Heart left ventricle (tissue), 16 donors: ENCODE data around the gene ELMO3. TPM values are rescaled to one million over a fixed set of nuclear protein-coding genes. Genes with fewer than 3 reads are reported as not detected.

Source experiments
- ATAC-seq, 4 donors: fragments of 200-7000 bp; cut with Tn5 transposase; one replicate each; pipeline ENCODE4 v1.9.1; 2020 to 2022; ENCODE audit warnings: moderate library complexity in 4 of 4, mild to moderate bottlenecking in 3 of 4, moderate number of reproducible peaks in 1 of 4
- DNase-seq, 5 donors: peaks; one replicate each; pipeline ENCODE4 v3.0.0-alpha.2; 2020
- H3K27ac ChIP-seq, 12 donors: fragments of 200-600 bp; sonication (generic) in 4 of 12; one replicate each; pipeline versions ENCODE4 v1.5.0 to v1.8.0; 2016 to 2022; ENCODE audit warnings: mild to moderate bottlenecking in 2 of 12
- H3K27me3 ChIP-seq, 9 donors: fragments of 200-600 bp; sonication (generic) in 2 of 9; one replicate each; pipeline versions ENCODE4 v1.5.1 to v1.8.0; 2016 to 2022; ENCODE audit warnings: mild to moderate bottlenecking in 3 of 9
- H3K36me3 ChIP-seq, 9 donors: fragments of 200-600 bp; sonication (generic) in 2 of 9; one replicate each; pipeline versions ENCODE4 v1.5.0 to v1.8.0; 2018 to 2022; ENCODE audit warnings: mild to moderate bottlenecking in 2 of 9
- H3K4me1 ChIP-seq, 12 donors: fragments of 200-600 bp; sonication (generic) in 4 of 12; one replicate each; pipeline versions ENCODE4 v1.5.0 to v1.8.0; 2016 to 2022; ENCODE audit warnings: mild to moderate bottlenecking in 3 of 12
- H3K4me3 ChIP-seq, 12 donors: fragments of 200-600 bp; sonication (generic) in 4 of 12; one replicate each; pipeline versions ENCODE4 v1.5.0 to v1.8.0; 2017 to 2022; ENCODE audit warnings: mild to moderate bottlenecking in 9 of 12, moderate library complexity in 4 of 12
- H3K9me3 ChIP-seq, 12 donors: fragments of 200-600 bp; sonication (generic) in 4 of 12; one replicate each; pipeline versions ENCODE4 v1.5.0 to v1.8.0; 2016 to 2022; ENCODE audit warnings: mild to moderate bottlenecking in 1 of 12
- POLR2A ChIP-seq, 2 donors: fragments of 450-650 bp; IDR thresholded peaks; one replicate each; pipeline ENCODE4 v1.6.1; 2017; ENCODE audit warnings: antibody characterized with exemption in 2 of 2, mild to moderate bottlenecking in 2 of 2, moderate library complexity in 2 of 2
- WGBS, 4 donors: extraction: QIAGEN DNeasy Blood & Tissue Kit in 2 of 4; methylation state at CpG; one replicate each; pipeline versions ENCODE4 v1.1.5 to v1.1.7; 2013 to 2018; 5-methylcytosine and 5-hydroxymethylcytosine counted together
- intact Hi-C, 10 donors: fragments of 100-400 bp; cut with DNase I; formaldehyde crosslinking; loops; one replicate each; pipeline versions ENCODE4 v1.11.1 to v1.14.2; 2022
- polyA plus RNA-seq, 2 donors: library from polyadenylated mRNA; stranded (reverse); fragments of 200-250 nt; gene quantifications; one replicate each; pipeline ENCODE4 v1.2.3, GENCODE V29; 2013
- total RNA-seq, 9 donors: library from RNA; depleted of rRNA in 2 of 9; stranded (reverse); fragments of >200 nt in 2 of 9; fragmentation: NEBNext Ultra II Directional in 3 of 9; extraction: Animal tissue kit (Norgen Biotek cat#: 25700) in 3 of 9; gene quantifications; one replicate each; pipeline versions ENCODE4 v1.1.0 to v1.2.4, GENCODE V29; 2016 to 2023
- TF ChIP-seq, protein P1 (sequence below), 12 donors: fragments of 200-600 bp; sonication (generic) in 4 of 12; IDR thresholded peaks; one replicate each; pipeline versions ENCODE4 v1.5.0 to v1.8.0; 2018 to 2022; ENCODE audit warnings: antibody characterized with exemption in 12 of 12, mild to moderate bottlenecking in 5 of 12
- donor health status: ischemic (EF 13 %, LVEDD 7.1; RV severe dilation, severe dysfunction).
- donor health status: healthy with polysubstance abuse.
- donor health status: DM: no; HTN: yes; CAD: no.
- donor health status: DM: no; HTN: no; CAD: no.
- donor health status: ischemic (EF 25% LVEDD 6.9; RV normal size, moderate dysfunction).
- donor health status: ischemic (EF 25% LVEDD 5.7; RV mildly dilated, moderate dysfunction).
- donor health status: healthy.
- donor health status: DM: yes; HTN: yes; CAD: no.
- donor health status: ischemic (EF 35%, LVEDD 5.7; RV mildly dilated, moderate dysfunction).
- donor health status: nonischemic (EF 11% LVEDD 7.7; RV severe dilation, severe dysfunction).
- donor health status: DM: yes; HTN: yes; CAD: no.
- donor health status: PGD.
- donor health status: ischemic (EF 29% LVEDD 5.4; RV normal size, mild dysfunction).
- donor health status: nonischemic (EF 23%, LVEDD 6.1; RV moderate dilation, normal function).

ELMO3 gene
- total and polyA plus RNA-seq, 11 donors, result 0.32 to 1.8 (median 0.68) TPM

DNA sequence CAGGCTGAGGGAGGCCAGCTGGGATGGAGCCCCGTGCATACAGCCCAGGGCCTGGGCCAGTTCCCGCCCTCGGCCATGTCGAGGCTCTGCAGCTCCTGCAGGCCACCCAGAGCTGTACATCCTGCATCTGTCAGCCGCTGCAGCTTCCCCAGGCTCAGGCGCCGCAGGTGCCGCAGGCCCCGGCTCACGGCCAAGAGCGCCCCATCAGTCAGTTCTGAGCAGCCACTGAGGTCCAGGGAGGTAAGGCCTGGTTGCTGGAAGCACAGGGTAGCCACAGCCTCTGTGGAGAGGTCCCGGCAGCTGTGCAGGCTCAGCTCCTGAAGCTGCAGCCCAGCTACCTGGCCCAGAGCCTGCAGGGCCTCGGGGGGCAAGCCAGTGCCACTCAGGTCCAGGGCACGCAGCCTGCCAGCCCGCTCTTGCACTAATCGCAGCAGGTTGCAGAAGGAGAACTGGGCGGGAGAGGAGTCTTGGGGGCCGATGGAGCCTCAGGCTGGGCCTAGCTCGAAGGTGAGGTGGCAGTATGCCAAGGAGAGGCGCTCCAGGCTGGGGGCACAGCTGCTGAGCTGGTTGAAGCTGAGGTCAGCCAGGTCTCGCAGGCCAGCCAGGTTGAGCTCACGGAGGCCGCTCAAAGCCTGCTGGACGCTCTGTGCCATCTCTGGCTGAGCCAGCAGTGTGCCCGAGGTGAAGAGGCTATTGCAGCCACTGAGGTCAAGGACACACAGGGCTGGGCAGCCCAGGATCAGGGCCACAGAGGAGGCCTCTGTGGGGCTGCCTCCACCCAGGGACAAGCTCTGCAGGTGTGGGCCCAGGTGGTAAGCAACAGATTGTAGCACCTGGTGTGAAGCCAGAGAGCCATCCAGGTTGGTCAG lies 11.4 kb downstream of the ELMO3 start:
- no peak for ATAC-seq
- Histone ChIP-seq H3K36me3 (peaks cover 0 to 4% (median 0%) of the 10 kb centered on the region in 9 donors), H3K9me3 (no peaks in the 10 kb centered on the region), H3K4me3 (no peak overlapping the region), H3K4me1 (peaks cover 0 to 16% (median 6%) of the 10 kb centered on the region in 12 donors), H3K27me3 (no peaks in the 10 kb centered on the region), H3K27ac (no peak overlapping the region)
- TF ChIP-seq, protein P1, sequence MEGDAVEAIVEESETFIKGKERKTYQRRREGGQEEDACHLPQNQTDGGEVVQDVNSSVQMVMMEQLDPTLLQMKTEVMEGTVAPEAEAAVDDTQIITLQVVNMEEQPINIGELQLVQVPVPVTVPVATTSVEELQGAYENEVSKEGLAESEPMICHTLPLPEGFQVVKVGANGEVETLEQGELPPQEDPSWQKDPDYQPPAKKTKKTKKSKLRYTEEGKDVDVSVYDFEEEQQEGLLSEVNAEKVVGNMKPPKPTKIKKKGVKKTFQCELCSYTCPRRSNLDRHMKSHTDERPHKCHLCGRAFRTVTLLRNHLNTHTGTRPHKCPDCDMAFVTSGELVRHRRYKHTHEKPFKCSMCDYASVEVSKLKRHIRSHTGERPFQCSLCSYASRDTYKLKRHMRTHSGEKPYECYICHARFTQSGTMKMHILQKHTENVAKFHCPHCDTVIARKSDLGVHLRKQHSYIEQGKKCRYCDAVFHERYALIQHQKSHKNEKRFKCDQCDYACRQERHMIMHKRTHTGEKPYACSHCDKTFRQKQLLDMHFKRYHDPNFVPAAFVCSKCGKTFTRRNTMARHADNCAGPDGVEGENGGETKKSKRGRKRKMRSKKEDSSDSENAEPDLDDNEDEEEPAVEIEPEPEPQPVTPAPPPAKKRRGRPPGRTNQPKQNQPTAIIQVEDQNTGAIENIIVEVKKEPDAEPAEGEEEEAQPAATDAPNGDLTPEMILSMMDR (IDR thresholded peaks at IDR 0.05), result no peak
- no peak for TF ChIP-seq POLR2A (IDR thresholded peaks at IDR 0.05)
- DNase-seq, result no peak
- WGBS, 4 donors, result 86 to 91% (median 90%) methylated on average over 15 to 25 of the region's 25 CpGs
- intact Hi-C loops, result no loop called here

DNA sequence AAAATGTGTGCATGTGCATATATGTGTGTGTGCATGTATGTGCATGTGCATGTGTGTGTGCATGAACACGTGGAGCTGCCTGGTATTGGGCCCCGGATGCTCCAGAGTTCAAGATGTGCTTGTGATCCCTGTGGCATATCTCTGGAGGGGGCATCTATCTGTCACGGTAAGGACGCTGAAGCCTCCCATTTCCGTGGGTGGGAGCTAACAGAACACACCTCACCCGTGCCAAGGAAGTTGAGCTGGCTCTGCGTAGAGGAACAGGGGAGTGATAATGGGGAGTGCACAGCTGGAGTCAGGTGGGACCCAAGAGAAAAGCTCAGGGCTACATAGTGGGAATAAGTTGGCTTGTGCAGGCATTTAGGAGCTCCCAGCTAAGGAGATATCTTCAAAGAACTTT lies 12.7 kb downstream of the ELMO3 start:
- DNase-seq, result no peak
- peaks cover 3 to 29% (median 14%) of the 10 kb centered on the region in 12 donors for H3K4me1 ChIP-seq
- intact Hi-C loops, result no loop called here
- no peak overlapping the region for H3K27ac ChIP-seq
- ATAC-seq, result no peak
- no peak overlapping the region for H3K4me3 ChIP-seq
- H3K27me3 ChIP-seq, result no peaks in the 10 kb centered on the region
- WGBS, 4 donors, result 64 to 85% (median 68%) methylated on average over 7 of the region's 7 CpGs
- TF ChIP-seq, protein P1 (IDR thresholded peaks at IDR 0.05), result no peak
- no peak for TF ChIP-seq POLR2A (IDR thresholded peaks at IDR 0.05)
- no peaks in the 10 kb centered on the region for H3K9me3 ChIP-seq
- H3K36me3 ChIP-seq, result peaks cover 0 to 4% (median 0%) of the 10 kb centered on the region in 9 donors

DNA sequence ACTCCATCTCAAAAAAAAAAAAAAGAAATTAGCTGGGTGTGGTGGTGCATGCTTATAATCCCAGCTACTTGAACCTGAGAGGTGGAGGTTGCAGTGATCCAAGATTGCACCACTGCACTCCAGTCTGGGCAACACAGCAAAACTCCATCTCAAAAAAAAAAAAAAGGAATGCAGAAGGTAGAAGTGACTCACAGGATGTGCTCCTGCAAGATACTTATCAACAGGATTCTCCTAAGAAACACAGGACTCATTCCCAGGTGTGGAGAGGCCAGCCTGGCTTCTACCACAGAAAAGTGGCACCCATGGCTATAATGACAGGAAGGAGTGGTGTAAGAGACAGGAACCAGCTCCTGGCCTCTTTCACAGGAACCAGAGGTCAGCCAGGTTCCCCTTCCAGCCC lies 13.8 kb downstream of the ELMO3 start:
- no peak for DNase-seq

More for the DNA sequence above, 13.8 kb downstream of the ELMO3 start:
- TF ChIP-seq, protein P1 (IDR thresholded peaks at IDR 0.05), result no peak
- no peak for TF ChIP-seq POLR2A (IDR thresholded peaks at IDR 0.05)
- ATAC-seq, result no peak
- no peak overlapping the region for H3K4me3 ChIP-seq
- H3K36me3 ChIP-seq, result peaks cover 0 to 4% (median 0%) of the 10 kb centered on the region in 9 donors
- no peaks in the 10 kb centered on the region for H3K27me3 ChIP-seq
- H3K27ac ChIP-seq, result no peak overlapping the region
- H3K4me1 ChIP-seq, result peaks cover 8 to 40% (median 25%) of the 10 kb centered on the region in 12 donors
- H3K9me3 ChIP-seq, result no peaks in the 10 kb centered on the region
- intact Hi-C loops, result no loop called here
